SK-N-SH (cell line): ENCODE results near the gene AKR7A2.

Experiments used
- GABPA ChIP-seq: IDR thresholded peaks from 2 replicates; pipeline ENCODE4 v1.4.0; 2012; ENCODE audit warnings: low read depth, mild to moderate bottlenecking
- MEF2A ChIP-seq: IDR thresholded peaks from 2 replicates; pipeline ENCODE4 v1.4.0; 2012; ENCODE audit warnings: low read depth, borderline replicate concordance
- TAF1 ChIP-seq: IDR thresholded peaks from 2 replicates; pipeline ENCODE4 v1.6.1; 2012; ENCODE audit warnings: low read depth, mild to moderate bottlenecking, low read length, moderate library complexity, borderline replicate concordance
- TF ChIP-seq, protein P1 (sequence below): IDR thresholded peaks from 2 replicates; pipeline ENCODE4 v1.4.0; 2012; ENCODE audit warnings: low read depth, borderline replicate concordance
- TF ChIP-seq, protein P2 (sequence below): fragments of 200-600 bp; sonication (generic); IDR thresholded peaks from 2 replicates; pipeline ENCODE4 v1.6.1; 2017; ENCODE audit warnings: antibody characterized with exemption, mild to moderate bottlenecking, moderate library complexity

DNA sequence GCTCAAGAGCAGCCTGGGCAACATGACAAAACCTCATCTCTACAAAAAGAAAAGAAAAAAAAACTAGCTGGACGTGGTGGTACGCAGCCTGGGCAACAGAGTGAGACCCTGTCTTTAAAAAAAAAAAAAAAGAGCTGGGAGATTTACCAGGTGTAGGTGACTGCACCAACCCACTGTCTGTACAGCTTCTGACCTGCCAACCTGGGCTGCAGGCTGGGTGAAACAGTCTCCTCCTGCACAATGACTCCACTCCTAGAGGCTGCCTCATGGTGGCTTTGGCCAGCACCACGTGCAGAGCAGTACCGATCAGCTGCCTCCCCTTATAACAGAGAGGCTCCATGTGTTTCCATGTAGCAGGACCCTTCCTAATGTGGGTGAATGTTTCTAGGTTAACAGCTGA lies 56.7 kb downstream of the AKR7A2 start:
- TF ChIP-seq, protein P1, sequence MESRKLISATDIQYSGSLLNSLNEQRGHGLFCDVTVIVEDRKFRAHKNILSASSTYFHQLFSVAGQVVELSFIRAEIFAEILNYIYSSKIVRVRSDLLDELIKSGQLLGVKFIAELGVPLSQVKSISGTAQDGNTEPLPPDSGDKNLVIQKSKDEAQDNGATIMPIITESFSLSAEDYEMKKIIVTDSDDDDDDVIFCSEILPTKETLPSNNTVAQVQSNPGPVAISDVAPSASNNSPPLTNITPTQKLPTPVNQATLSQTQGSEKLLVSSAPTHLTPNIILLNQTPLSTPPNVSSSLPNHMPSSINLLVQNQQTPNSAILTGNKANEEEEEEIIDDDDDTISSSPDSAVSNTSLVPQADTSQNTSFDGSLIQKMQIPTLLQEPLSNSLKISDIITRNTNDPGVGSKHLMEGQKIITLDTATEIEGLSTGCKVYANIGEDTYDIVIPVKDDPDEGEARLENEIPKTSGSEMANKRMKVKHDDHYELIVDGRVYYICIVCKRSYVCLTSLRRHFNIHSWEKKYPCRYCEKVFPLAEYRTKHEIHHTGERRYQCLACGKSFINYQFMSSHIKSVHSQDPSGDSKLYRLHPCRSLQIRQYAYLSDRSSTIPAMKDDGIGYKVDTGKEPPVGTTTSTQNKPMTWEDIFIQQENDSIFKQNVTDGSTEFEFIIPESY: no peak
- no peak for TF ChIP-seq TAF1
- TF ChIP-seq, protein P2, sequence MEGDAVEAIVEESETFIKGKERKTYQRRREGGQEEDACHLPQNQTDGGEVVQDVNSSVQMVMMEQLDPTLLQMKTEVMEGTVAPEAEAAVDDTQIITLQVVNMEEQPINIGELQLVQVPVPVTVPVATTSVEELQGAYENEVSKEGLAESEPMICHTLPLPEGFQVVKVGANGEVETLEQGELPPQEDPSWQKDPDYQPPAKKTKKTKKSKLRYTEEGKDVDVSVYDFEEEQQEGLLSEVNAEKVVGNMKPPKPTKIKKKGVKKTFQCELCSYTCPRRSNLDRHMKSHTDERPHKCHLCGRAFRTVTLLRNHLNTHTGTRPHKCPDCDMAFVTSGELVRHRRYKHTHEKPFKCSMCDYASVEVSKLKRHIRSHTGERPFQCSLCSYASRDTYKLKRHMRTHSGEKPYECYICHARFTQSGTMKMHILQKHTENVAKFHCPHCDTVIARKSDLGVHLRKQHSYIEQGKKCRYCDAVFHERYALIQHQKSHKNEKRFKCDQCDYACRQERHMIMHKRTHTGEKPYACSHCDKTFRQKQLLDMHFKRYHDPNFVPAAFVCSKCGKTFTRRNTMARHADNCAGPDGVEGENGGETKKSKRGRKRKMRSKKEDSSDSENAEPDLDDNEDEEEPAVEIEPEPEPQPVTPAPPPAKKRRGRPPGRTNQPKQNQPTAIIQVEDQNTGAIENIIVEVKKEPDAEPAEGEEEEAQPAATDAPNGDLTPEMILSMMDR: no peak
- TF ChIP-seq GABPA: no peak
- TF ChIP-seq MEF2A: no peak
